Fibroblast of lung (primary cell): ENCODE results near the gene USP46. TPM values are rescaled to one million over a fixed set of nuclear protein-coding genes. Genes with fewer than 3 reads are reported as not detected.

Experiments
- DNase-seq, 2 donors: peaks; one replicate each; pipeline versions ENCODE4 v3.0.0 to v3.0.0-alpha.2; 2010; ENCODE audit warnings: low read depth in 2 of 2
- H2AFZ ChIP-seq: 2 replicates; pipeline ENCODE4 v1.5.1; 2012; ENCODE audit warnings: low read length, control low read depth, inconsistent platforms
- H3K27ac ChIP-seq: 2 replicates; pipeline ENCODE4 v1.5.1; 2011; ENCODE audit warnings: low read length, control low read depth; ENCODE audit not compliant: insufficient read depth
- H3K27me3 ChIP-seq: 2 replicates; pipeline ENCODE4 v1.5.1; 2011; ENCODE audit warnings: mild to moderate bottlenecking, low read length; ENCODE audit not compliant: control insufficient read depth, insufficient read depth
- H3K36me3 ChIP-seq: 2 replicates; pipeline ENCODE4 v1.5.1; 2011; ENCODE audit warnings: low read length; ENCODE audit not compliant: control insufficient read depth, insufficient read depth
- H3K4me1 ChIP-seq: 2 replicates; pipeline ENCODE4 v1.5.1; 2011; ENCODE audit warnings: low read length; ENCODE audit not compliant: control insufficient read depth, insufficient read depth; ENCODE audit errors: extremely low read depth
- H3K4me2 ChIP-seq: 2 replicates; pipeline ENCODE4 v1.5.1; 2011; ENCODE audit warnings: low read length, control low read depth; ENCODE audit not compliant: insufficient read depth; ENCODE audit errors: extremely low read depth
- H3K4me3 ChIP-seq, 4 experiments: fragments of 200-600 bp in 1 of 4; sonication (generic) in 1 of 4; replicated peaks in 1 of 4; 2 replicates each; pipeline ENCODE4 v1.5.1; 2011 to 2016; ENCODE audit warnings: low read length in 4 of 4, low read depth in 3 of 4, mild to moderate bottlenecking in 3 of 4, control low read depth in 2 of 4, inconsistent platforms in 1 of 4, mixed read lengths in 1 of 4; ENCODE audit not compliant: insufficient read depth in 1 of 4; ENCODE audit errors: control extremely low read depth in 1 of 4
- H3K79me2 ChIP-seq: 2 replicates; pipeline ENCODE4 v1.5.1; 2012; ENCODE audit warnings: mild to moderate bottlenecking, low read length, inconsistent platforms; ENCODE audit not compliant: control insufficient read depth, insufficient read depth
- H3K9ac ChIP-seq: 2 replicates; pipeline ENCODE4 v1.5.1; 2011; ENCODE audit warnings: mild to moderate bottlenecking, low read length, control low read depth; ENCODE audit not compliant: insufficient read depth
- H3K9me3 ChIP-seq: 2 replicates; pipeline ENCODE4 v1.5.1; 2012; ENCODE audit warnings: low read depth, low read length; ENCODE audit not compliant: control insufficient read depth, insufficient read depth
- H4K20me1 ChIP-seq: 2 replicates; pipeline ENCODE4 v1.5.1; 2011; ENCODE audit warnings: low read length; ENCODE audit not compliant: control insufficient read depth, insufficient read depth; ENCODE audit errors: extremely low read depth
- EZH2 ChIP-seq: IDR thresholded peaks from 2 replicates; pipeline ENCODE4 v1.5.1; 2012; ENCODE audit warnings: low read length, control low read depth, mild to moderate bottlenecking; ENCODE audit errors: missing control alignments
- polyA plus RNA-seq, 2 donors: library from polyadenylated mRNA; depleted of rRNA in 1 of 2; stranded (reverse) in 1 of 2; unstranded in 1 of 2; fragments of >200 nt; gene quantifications; 2 replicates each; pipeline ENCODE4 v1.2.1, GENCODE V29; 2011 to 2012; ENCODE audit warnings: missing spikeins in 1 of 2
- total RNA-seq: library from RNA; depleted of rRNA; stranded (reverse); fragments of >200 nt; gene quantifications from 2 replicates; pipeline ENCODE4 v1.2.1, GENCODE V29; 2014
- TF ChIP-seq, protein P1 (sequence below), 2 donors: IDR thresholded peaks in 1 of 2; conservative IDR thresholded peaks in 1 of 2; 1 replicate in 1 of 2; 2 replicates in 1 of 2; pipeline ENCODE4 v1.5.1; 2011 to 2012; ENCODE audit warnings: low read length in 2 of 2, control low read depth in 1 of 2, inconsistent platforms in 1 of 2, low read depth in 1 of 2, mild to moderate bottlenecking in 1 of 2

USP46 gene
- total and polyA plus RNA-seq, 2 donors (not counting 1 experiment from before 2014, with no cell fraction given) = 14.4 to 21.8 TPM

DNA sequence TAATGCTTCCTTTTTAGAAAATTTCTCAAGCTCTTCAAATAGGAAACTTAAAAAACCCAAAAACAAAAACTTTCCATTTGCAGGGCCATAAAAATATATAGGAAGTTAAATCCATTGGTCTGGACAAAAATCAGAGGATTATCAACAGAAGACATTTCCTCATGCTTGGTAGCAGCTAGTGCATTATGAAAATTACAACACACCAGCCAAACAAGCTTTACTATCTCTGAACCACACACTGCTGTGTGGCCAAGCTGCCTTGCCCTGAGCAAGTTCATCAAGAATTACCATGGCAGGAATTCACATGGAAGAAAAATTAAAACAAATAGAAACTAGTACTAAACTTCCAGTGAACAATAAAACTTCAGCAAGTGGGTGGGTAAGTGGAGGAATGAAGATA is 3.6 kb downstream of the USP46 start:
- no peak overlapping the region for H3K9ac ChIP-seq
- H4K20me1 ChIP-seq = no peaks in the 10 kb centered on the region
- no peak for TF ChIP-seq EZH2
- TF ChIP-seq, protein P1, sequence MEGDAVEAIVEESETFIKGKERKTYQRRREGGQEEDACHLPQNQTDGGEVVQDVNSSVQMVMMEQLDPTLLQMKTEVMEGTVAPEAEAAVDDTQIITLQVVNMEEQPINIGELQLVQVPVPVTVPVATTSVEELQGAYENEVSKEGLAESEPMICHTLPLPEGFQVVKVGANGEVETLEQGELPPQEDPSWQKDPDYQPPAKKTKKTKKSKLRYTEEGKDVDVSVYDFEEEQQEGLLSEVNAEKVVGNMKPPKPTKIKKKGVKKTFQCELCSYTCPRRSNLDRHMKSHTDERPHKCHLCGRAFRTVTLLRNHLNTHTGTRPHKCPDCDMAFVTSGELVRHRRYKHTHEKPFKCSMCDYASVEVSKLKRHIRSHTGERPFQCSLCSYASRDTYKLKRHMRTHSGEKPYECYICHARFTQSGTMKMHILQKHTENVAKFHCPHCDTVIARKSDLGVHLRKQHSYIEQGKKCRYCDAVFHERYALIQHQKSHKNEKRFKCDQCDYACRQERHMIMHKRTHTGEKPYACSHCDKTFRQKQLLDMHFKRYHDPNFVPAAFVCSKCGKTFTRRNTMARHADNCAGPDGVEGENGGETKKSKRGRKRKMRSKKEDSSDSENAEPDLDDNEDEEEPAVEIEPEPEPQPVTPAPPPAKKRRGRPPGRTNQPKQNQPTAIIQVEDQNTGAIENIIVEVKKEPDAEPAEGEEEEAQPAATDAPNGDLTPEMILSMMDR (conservative IDR thresholded peaks at IDR 0.05 in 1 of 2, IDR thresholded peaks at IDR 0.05 in 1 of 2; ENCODE audit: low read depth in 1 of 2, low read length in 2 of 2) = no peak
- peaks cover 14% of the 10 kb centered on the region for H3K79me2 ChIP-seq
- H3K4me2 ChIP-seq = no peak overlapping the region
- no peaks in the 10 kb centered on the region for H3K9me3 ChIP-seq
- peaks cover 2% of the 10 kb centered on the region for H3K4me1 ChIP-seq
- no peak overlapping the region for H2AFZ ChIP-seq
- H3K27ac ChIP-seq = no peak overlapping the region
- no peak for DNase-seq
- no peaks in the 10 kb centered on the region for H3K36me3 ChIP-seq
- H3K4me3 ChIP-seq = no peak overlapping the region
- no peaks in the 10 kb centered on the region for H3K27me3 ChIP-seq

DNA sequence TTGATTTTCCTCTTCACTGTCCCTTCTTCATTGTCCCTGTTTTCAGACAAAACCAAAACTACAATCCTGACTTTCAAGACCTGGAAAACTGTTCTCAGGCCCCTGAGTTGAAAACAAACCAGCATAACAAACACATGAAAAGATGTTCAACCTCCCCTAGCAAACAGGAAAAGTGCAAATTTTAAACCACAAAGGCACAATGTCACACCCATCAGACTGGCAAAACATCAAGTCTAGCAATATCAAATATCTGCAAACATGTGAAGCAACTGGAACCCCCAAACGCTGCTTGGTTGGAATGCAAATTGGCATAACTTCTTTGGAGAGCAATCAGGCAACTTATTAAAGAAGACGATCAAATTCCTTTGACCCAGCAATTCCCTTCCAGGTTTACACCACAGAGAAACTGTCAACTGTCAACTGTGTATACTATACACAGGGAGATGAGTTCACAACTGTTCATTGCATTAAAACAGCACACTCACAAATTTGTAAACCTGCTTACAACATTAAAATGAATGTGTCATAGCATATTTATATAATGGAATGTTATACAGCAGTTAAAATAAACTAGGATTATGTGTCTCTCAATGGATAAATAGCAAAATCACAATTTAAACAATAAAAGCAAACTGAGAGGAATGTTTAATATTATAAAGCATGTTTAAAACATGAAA is 7.0 kb downstream of the USP46 start:
- no peaks in the 10 kb centered on the region for H3K4me1 ChIP-seq
- no peak overlapping the region for H3K9ac ChIP-seq
- no peaks in the 10 kb centered on the region for H3K36me3 ChIP-seq
- H3K79me2 ChIP-seq = peaks cover 9% of the 10 kb centered on the region
- TF ChIP-seq, protein P1 (conservative IDR thresholded peaks at IDR 0.05 in 1 of 2, IDR thresholded peaks at IDR 0.05 in 1 of 2; ENCODE audit: low read depth in 1 of 2, low read length in 2 of 2) = no peak
- no peak for TF ChIP-seq EZH2
- no peaks in the 10 kb centered on the region for H4K20me1 ChIP-seq
- no peaks in the 10 kb centered on the region for H3K27me3 ChIP-seq
- no peak overlapping the region for H2AFZ ChIP-seq
- H3K4me3 ChIP-seq = no peak overlapping the region
- no peak overlapping the region for H3K27ac ChIP-seq
- no peak for DNase-seq
- H3K4me2 ChIP-seq = no peak overlapping the region
- H3K9me3 ChIP-seq = no peaks in the 10 kb centered on the region

DNA sequence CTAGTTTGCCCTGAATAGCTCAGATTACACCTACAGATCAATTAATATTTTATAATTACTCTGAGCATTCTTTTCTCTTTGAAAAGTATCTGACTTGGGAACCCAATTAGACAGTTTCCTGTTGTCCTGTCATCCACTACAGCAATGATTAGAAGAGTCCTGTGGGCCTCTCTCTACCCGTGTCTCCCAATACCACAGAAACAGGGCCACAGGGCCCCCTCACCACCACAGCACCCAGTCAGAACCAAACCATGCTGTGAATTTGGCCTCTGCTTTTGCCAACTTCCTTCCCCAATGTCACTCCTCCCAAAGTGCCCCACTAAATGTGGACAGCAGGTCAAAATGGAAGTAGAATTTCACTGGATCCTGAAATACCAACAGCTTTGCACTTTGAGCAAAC is 10.3 kb downstream of the USP46 start:
- no peaks in the 10 kb centered on the region for H3K9me3 ChIP-seq

More for the DNA sequence above, 10.3 kb downstream of the USP46 start:
- Histone ChIP-seq H3K9ac (no peak overlapping the region), H3K4me2 (no peak overlapping the region), H4K20me1 (no peaks in the 10 kb centered on the region), H3K79me2 (peaks cover 8% of the 10 kb centered on the region), H2AFZ (no peak overlapping the region), H3K27ac (no peak overlapping the region), H3K36me3 (no peaks in the 10 kb centered on the region), H3K27me3 (no peaks in the 10 kb centered on the region), H3K4me3 (no peak overlapping the region), H3K4me1 (no peaks in the 10 kb centered on the region)
- no peak for TF ChIP-seq EZH2
- TF ChIP-seq, protein P1 (conservative IDR thresholded peaks at IDR 0.05 in 1 of 2, IDR thresholded peaks at IDR 0.05 in 1 of 2; ENCODE audit: low read depth in 1 of 2, low read length in 2 of 2) = no peak
- DNase-seq = no peak
